K562 (cell line): Measurements from ENCODE around the gene PRSS8. TPM values are rescaled to one million over a fixed set of nuclear protein-coding genes. Genes with fewer than 3 reads are reported as not detected.
A peak's percentile ranks its signal among the peaks of the same experiment; 100 is the strongest.

Experiments used
- DACH1 ChIP-seq: fragments of 450-650 bp; IDR thresholded peaks from 2 replicates; pipeline ENCODE4 v1.6.1; 2018; ENCODE audit not compliant: partially characterized antibody
- DEAF1 ChIP-seq: fragments of 450-650 bp; formaldehyde crosslinking; IDR thresholded peaks from 2 replicates; pipeline ENCODE4 v1.4.0; 2020; ENCODE audit warnings: mild to moderate bottlenecking, moderate library complexity
- GMEB1 ChIP-seq: fragments of 250-450 bp; sonication (Bioruptor Pico); IDR thresholded peaks from 2 replicates; pipeline ENCODE4 v1.4.0; 2020; ENCODE audit warnings: mild to moderate bottlenecking
- KDM2B ChIP-seq: fragments of 250-450 bp; sonication (Bioruptor Pico); IDR thresholded peaks from 2 replicates; pipeline ENCODE4 v1.8.0; 2021; ENCODE audit warnings: mild to moderate bottlenecking, moderate library complexity
- MCM3 ChIP-seq: fragments of 450-650 bp; IDR thresholded peaks from 2 replicates; pipeline ENCODE4 v1.6.1; 2016
- NCOA6 ChIP-seq: fragments of 450-650 bp; IDR thresholded peaks from 2 replicates; pipeline ENCODE4 v1.6.1; 2017; ENCODE audit warnings: mild to moderate bottlenecking
- NRF1 ChIP-seq, 2 experiments: fragments of 450-650 bp; IDR thresholded peaks in 1 of 2; conservative IDR thresholded peaks in 1 of 2; 2 replicates each; pipeline ENCODE4 v1.6.1; 2014; ENCODE audit warnings: mild to moderate bottlenecking in 2 of 2
- PHB2 ChIP-seq: fragments of 450-650 bp; IDR thresholded peaks from 2 replicates; pipeline ENCODE4 v1.6.1; 2017; ENCODE audit warnings: low read depth
- PHF20 ChIP-seq: fragments of 450-650 bp; IDR thresholded peaks from 2 replicates; pipeline ENCODE4 v1.6.1; 2018; ENCODE audit not compliant: partially characterized antibody
- PYGO2 ChIP-seq: fragments of 450-650 bp; IDR thresholded peaks from 2 replicates; pipeline ENCODE4 v1.6.1; 2016; ENCODE audit warnings: mild to moderate bottlenecking, missing genetic modification characterization, moderate library complexity, missing compliant biosample characterization
- RNF2 ChIP-seq: sonication (generic); IDR thresholded peaks from 2 replicates; pipeline ENCODE4 v1.6.1; 2016
- SMAD3 ChIP-seq: fragments of 450-650 bp; formaldehyde crosslinking; conservative IDR thresholded peaks from 2 replicates; pipeline ENCODE4 v1.4.0; 2020; ENCODE audit warnings: mild to moderate bottlenecking
- SMARCA5 ChIP-seq: fragments of 450-650 bp; IDR thresholded peaks from 2 replicates; pipeline ENCODE4 v1.6.1; 2016
- STAT5B ChIP-seq: fragments of 250-450 bp; sonication (Bioruptor Pico); IDR thresholded peaks from 2 replicates; pipeline ENCODE4 v1.8.0; 2021; ENCODE audit warnings: mild to moderate bottlenecking, inconsistent platforms
- ZBTB7A ChIP-seq: IDR thresholded peaks from 2 replicates; pipeline ENCODE4 v1.6.1; 2011; ENCODE audit warnings: low read depth, mild to moderate bottlenecking, low read length, moderate library complexity, borderline replicate concordance; ENCODE audit not compliant: control insufficient read depth
- ZNF175 ChIP-seq: fragments of 200-800 bp; sonication (Bioruptor generic); IDR thresholded peaks from 2 replicates; pipeline ENCODE4 v1.6.1; 2016; ENCODE audit warnings: low read depth, mild to moderate bottlenecking, missing genetic modification characterization, missing compliant biosample characterization
- ZNF431 ChIP-seq: sonication (generic); formaldehyde crosslinking; IDR thresholded peaks from 2 replicates; pipeline ENCODE4 v1.8.0; 2022; ENCODE audit warnings: mild to moderate bottlenecking, missing genetic modification reagents
- ZNF785 ChIP-seq: fragments of 250-450 bp; sonication (Bioruptor Pico); IDR thresholded peaks from 2 replicates; pipeline ENCODE4 v1.4.0; 2020; ENCODE audit warnings: mild to moderate bottlenecking
- polyA plus RNA-seq, 8 experiments: library from polyadenylated mRNA; depleted of rRNA in 4 of 8; stranded (reverse) in 5 of 8; unstranded in 3 of 8; fragments of >200 nt; fragmentation: Nextera tagmentation in 2 of 8; fragmentation: Illumina TruSeq in 1 of 8; extraction: Ambion mirVana in 2 of 8; extraction: Trizol in 1 of 8; gene quantifications; 2 replicates each; pipeline versions ENCODE4 v1.2.1 to v1.2.3, GENCODE V29; 2011 to 2014; ENCODE audit warnings: inconsistent platforms in 1 of 8, missing spikeins in 1 of 8
- total RNA-seq, 7 experiments: library from RNA; depleted of rRNA in 6 of 7; stranded (reverse); fragments of >200 nt in 6 of 7; fragmentation: Illumina TruSeq in 2 of 7; extraction: Trizol in 2 of 7; gene quantifications; 2 replicates each; pipeline versions ENCODE4 v1.2.1 to v1.2.3, GENCODE V29; 2011 to 2021; ENCODE audit warnings: low replicate concordance in 1 of 7
- TF ChIP-seq, protein P1 (sequence below): conservative IDR thresholded peaks from 2 replicates; pipeline ENCODE4 v1.6.1; 2011; ENCODE audit warnings: low read depth, mild to moderate bottlenecking, low read length; ENCODE audit not compliant: control insufficient read depth
- TF ChIP-seq, protein P2 (sequence below): fragments of 250-450 bp; sonication (Bioruptor Pico); IDR thresholded peaks from 2 replicates; pipeline ENCODE4 v1.9.0; 2021; ENCODE audit warnings: mild to moderate bottlenecking, inconsistent platforms
- TF ChIP-seq, protein P3 (sequence below): fragments of 450-650 bp; IDR thresholded peaks from 2 replicates; pipeline ENCODE4 v1.6.1; 2016; ENCODE audit warnings: borderline replicate concordance

Gene PRSS8
- total and polyA plus RNA-seq, 9 of the 15 experiments (the other 6 are each of a cell fraction or from before 2014, with no cell fraction given): 0.25 to 3.9 (median 1.3) TPM; not detected in 1

- TF ChIP-seq, protein P1, sequence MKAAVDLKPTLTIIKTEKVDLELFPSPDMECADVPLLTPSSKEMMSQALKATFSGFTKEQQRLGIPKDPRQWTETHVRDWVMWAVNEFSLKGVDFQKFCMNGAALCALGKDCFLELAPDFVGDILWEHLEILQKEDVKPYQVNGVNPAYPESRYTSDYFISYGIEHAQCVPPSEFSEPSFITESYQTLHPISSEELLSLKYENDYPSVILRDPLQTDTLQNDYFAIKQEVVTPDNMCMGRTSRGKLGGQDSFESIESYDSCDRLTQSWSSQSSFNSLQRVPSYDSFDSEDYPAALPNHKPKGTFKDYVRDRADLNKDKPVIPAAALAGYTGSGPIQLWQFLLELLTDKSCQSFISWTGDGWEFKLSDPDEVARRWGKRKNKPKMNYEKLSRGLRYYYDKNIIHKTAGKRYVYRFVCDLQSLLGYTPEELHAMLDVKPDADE: no peak
- TF ChIP-seq, protein P2, sequence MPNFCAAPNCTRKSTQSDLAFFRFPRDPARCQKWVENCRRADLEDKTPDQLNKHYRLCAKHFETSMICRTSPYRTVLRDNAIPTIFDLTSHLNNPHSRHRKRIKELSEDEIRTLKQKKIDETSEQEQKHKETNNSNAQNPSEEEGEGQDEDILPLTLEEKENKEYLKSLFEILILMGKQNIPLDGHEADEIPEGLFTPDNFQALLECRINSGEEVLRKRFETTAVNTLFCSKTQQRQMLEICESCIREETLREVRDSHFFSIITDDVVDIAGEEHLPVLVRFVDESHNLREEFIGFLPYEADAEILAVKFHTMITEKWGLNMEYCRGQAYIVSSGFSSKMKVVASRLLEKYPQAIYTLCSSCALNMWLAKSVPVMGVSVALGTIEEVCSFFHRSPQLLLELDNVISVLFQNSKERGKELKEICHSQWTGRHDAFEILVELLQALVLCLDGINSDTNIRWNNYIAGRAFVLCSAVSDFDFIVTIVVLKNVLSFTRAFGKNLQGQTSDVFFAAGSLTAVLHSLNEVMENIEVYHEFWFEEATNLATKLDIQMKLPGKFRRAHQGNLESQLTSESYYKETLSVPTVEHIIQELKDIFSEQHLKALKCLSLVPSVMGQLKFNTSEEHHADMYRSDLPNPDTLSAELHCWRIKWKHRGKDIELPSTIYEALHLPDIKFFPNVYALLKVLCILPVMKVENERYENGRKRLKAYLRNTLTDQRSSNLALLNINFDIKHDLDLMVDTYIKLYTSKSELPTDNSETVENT (CRISPR knock-in tag): peak; percentile 53; the same call in 1 of the 2 replicates
- TF ChIP-seq PHB2: no peak
- TF ChIP-seq DACH1: no peak
- no peak for TF ChIP-seq MCM3
- TF ChIP-seq, protein P3, sequence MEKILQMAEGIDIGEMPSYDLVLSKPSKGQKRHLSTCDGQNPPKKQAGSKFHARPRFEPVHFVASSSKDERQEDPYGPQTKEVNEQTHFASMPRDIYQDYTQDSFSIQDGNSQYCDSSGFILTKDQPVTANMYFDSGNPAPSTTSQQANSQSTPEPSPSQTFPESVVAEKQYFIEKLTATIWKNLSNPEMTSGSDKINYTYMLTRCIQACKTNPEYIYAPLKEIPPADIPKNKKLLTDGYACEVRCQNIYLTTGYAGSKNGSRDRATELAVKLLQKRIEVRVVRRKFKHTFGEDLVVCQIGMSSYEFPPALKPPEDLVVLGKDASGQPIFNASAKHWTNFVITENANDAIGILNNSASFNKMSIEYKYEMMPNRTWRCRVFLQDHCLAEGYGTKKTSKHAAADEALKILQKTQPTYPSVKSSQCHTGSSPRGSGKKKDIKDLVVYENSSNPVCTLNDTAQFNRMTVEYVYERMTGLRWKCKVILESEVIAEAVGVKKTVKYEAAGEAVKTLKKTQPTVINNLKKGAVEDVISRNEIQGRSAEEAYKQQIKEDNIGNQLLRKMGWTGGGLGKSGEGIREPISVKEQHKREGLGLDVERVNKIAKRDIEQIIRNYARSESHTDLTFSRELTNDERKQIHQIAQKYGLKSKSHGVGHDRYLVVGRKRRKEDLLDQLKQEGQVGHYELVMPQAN: 0 out of 2 replicates have a peak, but pooled peaks have one; percentile 16
- no peak for TF ChIP-seq NRF1 (conservative IDR thresholded peaks at IDR 0.05 in 1 of 2, IDR thresholded peaks at IDR 0.05 in 1 of 2)
- no peak for TF ChIP-seq GMEB1 (CRISPR knock-in tag)
- TF ChIP-seq NCOA6: no peak
- no peak for TF ChIP-seq ZNF431
- TF ChIP-seq ZBTB7A: no peak
- peak; percentile 33 for TF ChIP-seq PHF20
- TF ChIP-seq ZNF175 (CRISPR knock-in tag): no peak; the same call in 1 of the 2 replicates
- no peak for TF ChIP-seq RNF2
- 0 out of 2 replicates have a peak, but pooled peaks have one; percentile 15 for TF ChIP-seq KDM2B (CRISPR knock-in tag)
- 0 out of 2 replicates have a peak, but pooled peaks have one; percentile 7 for TF ChIP-seq DEAF1
- no peak for TF ChIP-seq STAT5B (CRISPR knock-in tag)
- no peak for TF ChIP-seq SMAD3 (CRISPR knock-in tag)
- no peak for TF ChIP-seq ZNF785 (CRISPR knock-in tag)
- TF ChIP-seq PYGO2 (tag): no peak
- peak; percentile 76; the same call in 1 of the 2 replicates for TF ChIP-seq SMARCA5
These were observed 43.8 kb upstream of the PRSS8 start (continued) for GRCh38 chr16:31179219-31179746.
